GM19193 (cell line): ENCODE measurements around the gene XPNPEP1.

Experiments used
- POLR2A ChIP-seq: IDR thresholded peaks from 4 replicates; pipeline ENCODE4 v1.6.1; 2011; ENCODE audit not compliant: insufficient read depth, insufficient read length; ENCODE audit errors: extremely low read depth

The XPNPEP1 gene

DNA sequence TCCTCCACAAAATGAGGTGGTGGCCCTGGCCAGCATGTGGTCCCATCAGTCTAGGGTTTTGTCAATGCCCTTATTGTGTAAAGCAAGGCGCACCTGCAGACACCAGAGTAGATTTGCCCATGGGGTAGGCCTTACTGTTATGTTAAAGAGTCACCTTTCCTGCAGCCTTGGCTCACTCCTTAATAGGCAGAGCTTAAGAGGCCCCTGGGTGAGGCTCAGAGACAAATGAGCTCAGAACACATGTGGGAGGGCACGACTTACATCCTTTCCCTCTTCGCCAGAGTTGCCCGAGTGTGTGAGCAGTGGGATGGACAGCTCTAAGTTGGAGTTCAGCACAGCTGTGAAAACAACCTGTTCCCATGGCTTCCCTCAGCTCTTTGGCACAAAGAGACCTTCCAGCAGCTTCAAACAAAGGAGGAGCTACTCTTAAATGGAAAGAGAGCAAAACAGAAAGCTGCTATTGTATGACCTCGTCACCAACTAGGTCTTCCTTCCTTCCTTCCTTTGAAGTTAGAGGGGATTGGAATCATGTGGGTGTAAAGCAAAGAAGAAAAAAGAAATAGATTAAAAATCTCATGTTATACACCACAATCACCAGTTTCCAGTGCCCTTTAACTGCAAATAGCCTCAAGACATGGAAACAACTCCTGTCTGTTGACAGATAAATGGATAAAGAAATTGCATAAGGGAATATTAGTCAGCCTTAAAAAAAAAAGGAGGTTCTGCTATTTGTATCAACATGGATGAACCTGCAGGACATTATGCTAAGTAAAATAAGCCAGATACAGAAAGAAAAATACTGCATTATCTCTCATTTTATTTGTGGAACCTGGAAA, 11.9 kb upstream of the XPNPEP1 start:
- no peak for TF ChIP-seq POLR2A

- no peak for TF ChIP-seq POLR2A
Measured at GRCh38 chr10:109933984-109934565, 10.8 kb upstream of the XPNPEP1 start.

- no peak for TF ChIP-seq POLR2A
Measured at GRCh38 chr10:109932968-109933367, 9.7 kb upstream of the XPNPEP1 start.

DNA sequence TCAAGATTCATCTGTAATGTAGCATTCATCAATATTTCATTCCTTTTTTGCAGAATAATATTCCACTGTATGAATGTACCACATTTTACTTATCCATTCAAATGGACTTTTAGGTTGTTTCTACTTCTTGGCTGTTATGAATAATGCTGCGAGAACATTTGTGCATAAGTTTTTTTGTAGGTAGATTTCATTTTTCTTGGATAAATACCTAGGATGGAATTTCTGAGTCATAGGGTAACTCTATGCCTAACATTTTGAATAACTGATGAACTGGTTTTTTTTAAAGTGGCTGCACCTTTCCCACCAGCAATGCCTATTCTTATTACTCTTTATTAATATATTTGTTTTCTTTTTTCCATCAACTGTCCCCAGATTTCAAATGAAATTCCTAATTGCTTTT, 9.1 kb upstream of the XPNPEP1 start:
- no peak for TF ChIP-seq POLR2A

GRCh38 chr10:109931163-109931562, 7.9 kb upstream of the XPNPEP1 start:
- no peak for TF ChIP-seq POLR2A

GRCh38 chr10:109929501-109930219, 6.3 kb upstream of the XPNPEP1 start:
- TF ChIP-seq POLR2A = no peak

- TF ChIP-seq POLR2A = no peak
Measured at GRCh38 chr10:109928475-109928891, 5.2 kb upstream of the XPNPEP1 start.

DNA sequence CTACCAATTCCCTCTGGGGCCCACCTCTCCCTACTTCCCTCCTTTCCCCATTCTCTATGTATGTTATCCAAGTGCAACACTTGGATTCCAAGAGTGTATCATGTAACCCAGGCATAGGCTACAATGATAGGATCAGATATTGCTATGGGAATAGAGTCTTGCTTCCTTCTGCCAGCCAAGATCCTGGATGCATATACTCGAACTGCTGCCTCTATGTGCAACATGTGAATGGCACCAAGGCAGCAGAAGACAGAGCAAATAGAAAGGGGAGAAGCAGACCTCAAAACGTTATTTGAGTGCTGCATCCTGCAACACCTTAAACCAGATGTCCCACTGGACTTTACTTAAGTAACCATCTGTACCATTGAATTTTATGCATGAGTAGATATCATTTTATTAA, 3.5 kb upstream of the XPNPEP1 start:
- no peak for TF ChIP-seq POLR2A

- no peak for TF ChIP-seq POLR2A
Measured at GRCh38 chr10:109926061-109926745, 2.9 kb upstream of the XPNPEP1 start.

DNA sequence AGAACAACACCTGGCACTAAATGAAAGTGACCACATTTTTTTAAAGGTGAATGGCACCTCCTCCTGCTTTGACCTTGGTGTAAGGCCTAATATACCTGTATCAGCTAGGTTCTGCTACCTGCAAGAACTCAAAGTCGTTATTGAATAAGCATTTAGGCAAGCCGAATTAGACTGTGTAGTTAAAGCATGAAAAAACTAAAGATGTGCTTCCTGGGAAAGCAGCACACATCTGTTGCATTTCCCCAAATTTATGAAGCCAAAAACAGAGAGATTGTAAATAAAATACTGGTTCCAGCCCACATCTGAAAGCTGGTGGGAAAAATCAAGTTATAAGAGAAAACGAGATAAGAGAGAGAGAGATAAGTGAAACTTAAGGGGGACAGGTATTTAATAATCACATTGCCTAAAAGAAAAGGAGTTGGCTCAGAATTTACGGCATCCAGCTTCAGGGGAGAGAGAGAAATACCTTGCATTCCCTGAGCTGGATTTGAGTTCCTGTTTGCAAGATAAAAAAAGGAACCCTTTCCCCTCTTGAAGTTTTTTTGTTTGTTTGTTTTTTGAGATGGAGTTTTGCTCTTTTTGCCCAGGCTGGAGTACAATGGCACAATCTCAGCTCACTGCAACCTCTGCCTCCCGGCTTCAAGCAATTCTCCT, 1.8 kb upstream of the XPNPEP1 start:
- no peak for TF ChIP-seq POLR2A

DNA sequence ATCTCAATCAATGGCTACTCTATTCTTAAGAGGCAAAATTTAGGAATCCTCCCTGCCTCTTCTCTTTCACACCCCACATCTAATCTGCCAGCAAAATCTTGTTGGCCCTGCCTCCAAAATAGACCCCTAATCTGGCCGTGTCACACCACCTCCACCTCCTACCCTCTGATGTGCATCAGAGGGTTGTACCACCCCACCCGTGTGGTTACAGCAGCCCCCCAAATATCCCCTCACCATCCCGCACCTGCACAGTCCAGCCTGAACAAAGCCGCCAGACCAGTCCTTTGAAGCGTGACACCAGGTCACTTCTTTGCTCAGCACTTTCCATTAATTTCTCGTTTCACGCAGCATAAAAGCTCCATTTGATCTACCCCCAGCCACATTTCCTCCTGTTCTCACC, 776 bp upstream of the XPNPEP1 start:
- no peak for TF ChIP-seq POLR2A

GRCh38 chr10:109922358-109922975, 844 bp downstream of the XPNPEP1 start:
- no peak for TF ChIP-seq POLR2A

GRCh38 chr10:109920016-109920415, 3.3 kb downstream of the XPNPEP1 start:
- TF ChIP-seq POLR2A = no peak

DNA sequence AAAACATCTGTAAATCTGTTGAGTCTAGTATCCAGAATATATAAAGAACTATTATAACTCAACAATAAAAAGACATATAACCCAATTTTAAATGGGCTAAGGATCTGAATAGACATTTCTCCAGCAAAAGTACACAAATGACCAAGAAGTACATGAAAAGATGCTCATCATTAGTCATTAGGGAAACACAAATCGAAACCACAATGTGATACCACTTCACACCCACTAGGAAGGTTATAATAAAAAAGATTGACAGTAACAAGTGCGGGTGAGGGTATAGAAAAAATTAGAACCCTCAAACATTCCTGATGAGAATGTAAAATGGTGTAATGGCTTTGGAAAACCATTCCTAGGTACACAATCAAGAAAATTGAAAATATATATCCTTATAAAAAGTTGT, 4.1 kb downstream of the XPNPEP1 start:
- TF ChIP-seq POLR2A = no peak
